ENCODE data around the gene ZBTB24. TPM values are rescaled to one million over a fixed set of nuclear protein-coding genes. Genes with fewer than 3 reads are reported as not detected.
"Not testable (repeated sequence)": the region's sequence is repeated elsewhere in the genome, so short reads cannot be mapped to it uniquely, and the experiment has no call there.

Gene ZBTB24
- total and polyA plus RNA-seq, 4 donors: 2.9 to 13.9 (median 6.0) TPM

DNA sequence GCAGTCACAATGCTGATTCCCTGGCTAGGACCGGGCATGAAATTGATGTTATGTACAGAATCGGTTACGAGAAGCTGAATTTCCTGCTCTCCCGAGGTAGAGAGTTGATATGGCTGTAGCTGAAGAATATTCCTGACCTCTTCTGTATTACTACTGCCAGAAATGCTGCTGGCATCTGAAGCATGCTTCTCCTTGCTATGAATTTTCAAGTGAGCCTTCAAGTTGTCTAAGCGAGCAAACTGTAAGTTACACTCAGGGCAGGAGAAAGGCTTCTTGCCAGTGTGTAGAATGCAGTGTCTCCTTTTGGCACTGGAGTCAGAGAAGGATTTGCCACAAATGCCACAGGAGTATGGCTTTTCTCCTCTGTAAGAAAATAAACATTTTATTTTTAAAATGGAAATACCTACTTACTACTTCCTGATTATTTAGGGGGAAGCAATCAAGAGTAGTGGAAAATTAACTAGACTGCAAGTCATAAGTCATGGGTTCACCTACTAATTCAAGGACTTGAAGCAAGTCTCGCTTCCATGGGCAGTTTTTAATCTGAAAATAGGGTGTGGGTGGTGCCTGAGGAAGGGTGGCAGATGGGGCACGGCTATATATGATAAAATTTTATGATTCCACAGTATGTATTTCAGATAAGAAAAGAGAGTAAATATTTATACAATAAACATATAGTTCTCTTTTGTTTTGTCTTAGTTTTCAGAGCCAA lies 16.7 kb downstream of the ZBTB24 start:
- H3K27me3 ChIP-seq (ENCODE audit: control insufficient read depth in 3 of 3, insufficient read depth in 3 of 3, low read length in 2 of 3): no peaks in the 10 kb centered on the region
- ATAC-seq (ENCODE audit: insufficient read depth, low FRiP score) (no peak), DNase-seq (peak in 2 of 3 donors; percentile 35 to 59)
- no peak overlapping the region for H3K9ac ChIP-seq (ENCODE audit: insufficient read depth in 1 of 2, low read length in 2 of 2)
- TF ChIP-seq, protein P1, sequence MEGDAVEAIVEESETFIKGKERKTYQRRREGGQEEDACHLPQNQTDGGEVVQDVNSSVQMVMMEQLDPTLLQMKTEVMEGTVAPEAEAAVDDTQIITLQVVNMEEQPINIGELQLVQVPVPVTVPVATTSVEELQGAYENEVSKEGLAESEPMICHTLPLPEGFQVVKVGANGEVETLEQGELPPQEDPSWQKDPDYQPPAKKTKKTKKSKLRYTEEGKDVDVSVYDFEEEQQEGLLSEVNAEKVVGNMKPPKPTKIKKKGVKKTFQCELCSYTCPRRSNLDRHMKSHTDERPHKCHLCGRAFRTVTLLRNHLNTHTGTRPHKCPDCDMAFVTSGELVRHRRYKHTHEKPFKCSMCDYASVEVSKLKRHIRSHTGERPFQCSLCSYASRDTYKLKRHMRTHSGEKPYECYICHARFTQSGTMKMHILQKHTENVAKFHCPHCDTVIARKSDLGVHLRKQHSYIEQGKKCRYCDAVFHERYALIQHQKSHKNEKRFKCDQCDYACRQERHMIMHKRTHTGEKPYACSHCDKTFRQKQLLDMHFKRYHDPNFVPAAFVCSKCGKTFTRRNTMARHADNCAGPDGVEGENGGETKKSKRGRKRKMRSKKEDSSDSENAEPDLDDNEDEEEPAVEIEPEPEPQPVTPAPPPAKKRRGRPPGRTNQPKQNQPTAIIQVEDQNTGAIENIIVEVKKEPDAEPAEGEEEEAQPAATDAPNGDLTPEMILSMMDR (IDR thresholded peaks at IDR 0.05; ENCODE audit: control extremely low read depth, extremely low read depth): no peak
- WGBS, 2 donors: 67 to 84% methylated on average over 7 of the region's 7 CpGs
- peaks cover 14 to 42% (median 27%) of the 10 kb centered on the region in 4 donors for H3K36me3 ChIP-seq (ENCODE audit: control insufficient read depth in 4 of 4, insufficient read depth in 4 of 4, low read length in 4 of 4)
- H3K27ac ChIP-seq (ENCODE audit: low read depth in 1 of 2, low read length in 1 of 2): peak overlapping the region in 1 of 2 donors; percentile 68
- H3K4me3 ChIP-seq: no peak overlapping the region
- peaks cover 0 to 10% (median 2%) of the 10 kb centered on the region in 5 donors for H3K4me1 ChIP-seq (ENCODE audit: control insufficient read depth in 5 of 5, insufficient read depth in 5 of 5, low read length in 5 of 5)
- H3K9me3 ChIP-seq (ENCODE audit: control insufficient read depth in 4 of 4, insufficient read depth in 3 of 4, low read length in 3 of 4): no peaks in the 10 kb centered on the region

DNA sequence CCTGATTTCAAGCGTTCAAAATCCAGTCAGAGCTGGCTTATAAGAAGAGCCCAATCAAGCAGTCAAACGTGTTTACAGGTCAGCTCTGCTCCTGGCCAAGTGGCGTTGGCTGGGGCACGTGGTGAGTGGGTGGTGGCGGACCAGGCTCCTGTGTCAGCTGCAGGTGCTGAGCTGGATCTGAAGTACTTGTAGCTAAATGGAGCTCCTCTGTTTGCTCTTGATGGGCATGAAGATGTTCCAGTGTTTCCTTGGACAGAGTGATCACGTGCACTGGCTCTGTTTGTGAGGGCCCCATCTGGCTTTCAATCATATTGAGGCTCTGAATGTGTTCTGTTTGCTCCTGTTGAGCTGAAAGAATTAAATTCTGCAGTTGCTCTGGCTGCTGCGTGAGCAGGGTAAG lies 17.2 kb downstream of the ZBTB24 start:
- Histone ChIP-seq H3K36me3 (ENCODE audit: control insufficient read depth in 4 of 4, insufficient read depth in 4 of 4, low read length in 4 of 4) (peaks cover 11 to 36% (median 25%) of the 10 kb centered on the region in 4 donors), H3K4me3 (no peak overlapping the region), H3K27me3 (ENCODE audit: control insufficient read depth in 3 of 3, insufficient read depth in 3 of 3, low read length in 2 of 3) (no peaks in the 10 kb centered on the region), H3K9me3 (ENCODE audit: control insufficient read depth in 4 of 4, insufficient read depth in 3 of 4, low read length in 3 of 4) (no peaks in the 10 kb centered on the region), H3K9ac (ENCODE audit: insufficient read depth in 1 of 2, low read length in 2 of 2) (no peak overlapping the region), H3K27ac (ENCODE audit: low read depth in 1 of 2, low read length in 1 of 2) (peak overlapping the region; percentile 28 to 68), H3K4me1 (ENCODE audit: control insufficient read depth in 5 of 5, insufficient read depth in 5 of 5, low read length in 5 of 5) (peaks cover 0 to 10% (median 2%) of the 10 kb centered on the region in 5 donors)
- ATAC-seq (ENCODE audit: insufficient read depth, low FRiP score) (peak; percentile 47), DNase-seq (peak in 1 of 3 donors; percentile 48)
- 67 to 92% methylated on average over 7 of the region's 7 CpGs for WGBS, 2 donors
- TF ChIP-seq, protein P1 (IDR thresholded peaks at IDR 0.05; ENCODE audit: control extremely low read depth, extremely low read depth): no peak

DNA sequence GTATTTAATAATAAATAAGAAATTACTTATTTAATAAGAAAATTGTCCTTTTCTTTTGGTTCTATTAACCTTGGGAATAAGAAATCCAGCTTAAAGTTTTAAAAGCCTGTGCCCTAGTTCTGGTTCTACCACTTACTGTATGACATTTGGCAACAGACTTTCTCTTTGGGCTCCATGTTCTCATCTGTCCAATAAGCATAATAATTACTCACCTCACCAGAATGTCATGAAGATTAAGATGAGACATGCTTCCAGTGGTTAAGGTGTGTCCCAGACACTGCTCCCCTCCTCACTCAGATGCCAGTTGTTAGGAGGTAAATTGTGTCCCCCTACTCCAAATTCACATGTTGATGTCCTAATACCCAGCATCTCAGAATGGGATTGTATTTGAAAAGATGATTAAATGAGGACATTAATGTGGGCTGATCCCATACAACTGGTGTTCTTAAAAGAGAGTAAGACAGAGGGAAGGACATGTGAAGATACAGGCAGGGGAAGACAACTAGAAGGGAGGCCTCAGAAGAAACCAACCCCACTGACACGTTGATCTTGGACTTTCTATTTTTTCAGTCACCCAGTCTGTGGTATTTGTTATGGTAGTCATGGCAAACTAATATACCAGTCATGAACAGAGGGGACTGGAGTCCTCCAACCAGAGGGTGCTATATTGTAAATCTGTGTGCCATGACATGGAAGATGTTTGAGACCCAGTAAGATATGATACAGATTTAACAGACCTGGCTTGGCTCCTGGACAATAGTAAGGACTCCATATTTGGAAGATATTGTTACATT lies 21.1 kb downstream of the ZBTB24 start:
- DNase-seq (no peak), ATAC-seq (ENCODE audit: insufficient read depth, low FRiP score) (no peak)
- Histone ChIP-seq H3K9me3 (ENCODE audit: control insufficient read depth in 4 of 4, insufficient read depth in 3 of 4, low read length in 3 of 4) (no peaks in the 10 kb centered on the region), H3K36me3 (ENCODE audit: control insufficient read depth in 4 of 4, insufficient read depth in 4 of 4, low read length in 4 of 4) (peaks cover 9 to 25% (median 12%) of the 10 kb centered on the region in 4 donors), H3K27me3 (ENCODE audit: control insufficient read depth in 3 of 3, insufficient read depth in 3 of 3, low read length in 2 of 3) (no peaks in the 10 kb centered on the region), H3K4me3 (no peak overlapping the region), H3K4me1 (ENCODE audit: control insufficient read depth in 5 of 5, insufficient read depth in 5 of 5, low read length in 5 of 5) (peaks cover 0 to 29% (median 19%) of the 10 kb centered on the region in 5 donors), H3K27ac (ENCODE audit: low read depth in 1 of 2, low read length in 1 of 2) (no peak overlapping the region), H3K9ac (ENCODE audit: insufficient read depth in 1 of 2, low read length in 2 of 2) (no peak overlapping the region)
- 83 to 92% methylated on average over 1 of the region's 1 CpG for WGBS, 2 donors
- TF ChIP-seq, protein P1 (IDR thresholded peaks at IDR 0.05; ENCODE audit: control extremely low read depth, extremely low read depth): no peak

DNA sequence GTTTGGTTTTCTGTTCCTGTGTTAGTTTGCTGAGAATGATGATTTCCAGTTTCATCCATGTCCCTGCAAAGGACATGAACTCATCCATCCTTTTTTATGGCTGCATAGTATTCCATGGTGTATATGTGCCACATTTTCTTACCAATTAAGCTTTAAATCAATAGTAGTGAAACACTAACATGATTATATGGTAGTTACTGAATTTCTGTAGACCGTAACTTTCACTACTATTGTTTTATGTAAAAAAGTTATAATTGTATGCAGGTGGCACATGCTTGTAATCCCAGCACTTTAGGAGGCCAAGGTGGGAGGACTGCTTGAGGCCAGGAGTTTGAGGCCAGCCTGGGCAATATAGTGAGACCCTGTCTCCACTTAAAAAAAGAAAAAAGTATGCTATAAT lies 21.8 kb downstream of the ZBTB24 start:
- DNase-seq; H3K4me3 ChIP-seq; H3K27me3 ChIP-seq (ENCODE audit: control insufficient read depth in 3 of 3, insufficient read depth in 3 of 3, low read length in 2 of 3); H3K27ac ChIP-seq (ENCODE audit: low read depth in 1 of 2, low read length in 1 of 2); ATAC-seq (ENCODE audit: insufficient read depth, low FRiP score); H3K9me3 ChIP-seq (ENCODE audit: control insufficient read depth in 4 of 4, insufficient read depth in 3 of 4, low read length in 3 of 4); H3K9ac ChIP-seq (ENCODE audit: insufficient read depth in 1 of 2, low read length in 2 of 2): not testable (repeated sequence)
- Histone ChIP-seq H3K4me1 (ENCODE audit: control insufficient read depth in 5 of 5, insufficient read depth in 5 of 5, low read length in 5 of 5) (peaks cover 6 to 32% (median 24%) of the 10 kb centered on the region in 5 donors), H3K36me3 (ENCODE audit: control insufficient read depth in 4 of 4, insufficient read depth in 4 of 4, low read length in 4 of 4) (peaks cover 9 to 23% (median 12%) of the 10 kb centered on the region in 4 donors)
- 98 to 100% methylated on average over 1 of the region's 1 CpG for WGBS, 2 donors

Measured in lung (tissue), 12 donors.